DND-41 (cell line): Measurements from ENCODE around the gene ZNF23.

ENCODE experiments used
- ATAC-seq: fragments of 200-7000 bp; cut with Tn5 transposase; 3 replicates; pipeline ENCODE4 v1.9.1; 2021; ENCODE audit warnings: low read depth; ENCODE audit not compliant: insufficient read depth
- DNase-seq: peaks from one replicate; pipeline ENCODE4 v3.0.0-alpha.2; 2020
- H2AFZ ChIP-seq: 2 replicates; pipeline ENCODE4 v1.6.0; 2012; ENCODE audit warnings: low read depth, low read length
- H3K27ac ChIP-seq: 2 replicates; pipeline ENCODE4 v1.5.1; 2012; ENCODE audit warnings: low read length, inconsistent platforms
- H3K27me3 ChIP-seq: fragments of 200-600 bp; sonication (generic); 2 replicates; pipeline ENCODE4 v1.6.0; 2012; ENCODE audit warnings: low read length, mild to moderate bottlenecking, inconsistent platforms; ENCODE audit not compliant: insufficient read depth, poor library complexity
- H3K36me3 ChIP-seq: 2 replicates; pipeline ENCODE4 v1.5.1; 2012; ENCODE audit warnings: low read length, inconsistent platforms; ENCODE audit not compliant: insufficient read depth
- H3K4me1 ChIP-seq: 2 replicates; pipeline ENCODE4 v1.5.1; 2012; ENCODE audit warnings: mild to moderate bottlenecking, low read length; ENCODE audit not compliant: insufficient read depth
- H3K4me2 ChIP-seq: 2 replicates; pipeline ENCODE4 v1.6.0; 2012; ENCODE audit warnings: mild to moderate bottlenecking, moderate library complexity, low read length, inconsistent platforms; ENCODE audit not compliant: insufficient read depth
- H3K4me3 ChIP-seq, 2 experiments: fragments of 200-600 bp in 1 of 2; shearing (Covaris generic) in 1 of 2; 2 replicates each; pipeline ENCODE4 v1.5.1; 2012 to 2016; ENCODE audit warnings: inconsistent platforms in 2 of 2, low read length in 2 of 2, mild to moderate bottlenecking in 2 of 2, low read depth in 1 of 2, moderate library complexity in 1 of 2
- H3K79me2 ChIP-seq: 2 replicates; pipeline ENCODE4 v1.6.0; 2012; ENCODE audit warnings: low read length, inconsistent platforms; ENCODE audit not compliant: insufficient read depth
- H3K9ac ChIP-seq: 2 replicates; pipeline ENCODE4 v1.6.0; 2012; ENCODE audit warnings: low read depth, mild to moderate bottlenecking, inconsistent platforms, low read length, moderate library complexity
- H3K9me3 ChIP-seq: 2 replicates; pipeline ENCODE4 v1.5.1; 2012; ENCODE audit warnings: low read length, moderate library complexity, mild to moderate bottlenecking, inconsistent platforms; ENCODE audit not compliant: insufficient read depth, severe bottlenecking
- H4K20me1 ChIP-seq: 2 replicates; pipeline ENCODE4 v1.6.0; 2012; ENCODE audit warnings: low read length; ENCODE audit not compliant: insufficient read depth
- EZH2 ChIP-seq: IDR thresholded peaks from 3 replicates; pipeline ENCODE4 v1.6.1; 2012; ENCODE audit warnings: borderline replicate concordance, low read depth, mild to moderate bottlenecking, moderate library complexity, low read length, inconsistent platforms; ENCODE audit not compliant: severe bottlenecking
- TF ChIP-seq, protein P1 (sequence below): IDR thresholded peaks from 2 replicates; pipeline ENCODE4 v1.5.1; 2012; ENCODE audit warnings: borderline replicate concordance, low read length, moderate library complexity, mild to moderate bottlenecking; ENCODE audit not compliant: poor library complexity, severe bottlenecking; ENCODE audit errors: extremely low read depth

The ZNF23 gene

DNA sequence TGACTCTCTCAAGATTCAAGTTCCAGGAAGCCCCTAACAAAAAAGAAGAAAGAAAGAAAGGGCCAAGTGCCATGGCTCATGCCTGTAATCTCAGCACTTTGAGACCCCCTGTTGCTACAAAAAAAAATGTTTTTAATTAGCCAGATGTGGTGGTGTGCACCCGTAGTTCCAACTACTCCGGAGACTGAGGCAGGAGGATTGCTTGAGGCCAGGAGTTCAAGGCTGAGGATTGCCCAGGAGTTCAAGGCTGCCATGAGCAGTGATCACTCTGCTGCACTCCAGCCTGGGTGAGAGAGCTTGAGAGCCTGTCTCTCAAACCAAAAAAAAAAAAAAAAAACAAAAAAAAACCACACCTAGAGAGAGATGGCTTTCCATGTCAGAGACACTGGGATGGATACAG lies 39.0 kb downstream of the ZNF23 start:
- ATAC-seq: no peak
- Histone ChIP-seq H3K4me1 (no peaks in the 10 kb centered on the region), H3K9ac (no peak overlapping the region), H3K4me3 (no peak overlapping the region), H3K4me2 (no peak overlapping the region), H2AFZ (no peak overlapping the region), H3K9me3 (no peaks in the 10 kb centered on the region), H3K27me3 (no peaks in the 10 kb centered on the region), H4K20me1 (no peaks in the 10 kb centered on the region), H3K27ac (no peak overlapping the region), H3K79me2 (no peaks in the 10 kb centered on the region), H3K36me3 (no peaks in the 10 kb centered on the region)
- DNase-seq: no peak
- TF ChIP-seq, protein P1, sequence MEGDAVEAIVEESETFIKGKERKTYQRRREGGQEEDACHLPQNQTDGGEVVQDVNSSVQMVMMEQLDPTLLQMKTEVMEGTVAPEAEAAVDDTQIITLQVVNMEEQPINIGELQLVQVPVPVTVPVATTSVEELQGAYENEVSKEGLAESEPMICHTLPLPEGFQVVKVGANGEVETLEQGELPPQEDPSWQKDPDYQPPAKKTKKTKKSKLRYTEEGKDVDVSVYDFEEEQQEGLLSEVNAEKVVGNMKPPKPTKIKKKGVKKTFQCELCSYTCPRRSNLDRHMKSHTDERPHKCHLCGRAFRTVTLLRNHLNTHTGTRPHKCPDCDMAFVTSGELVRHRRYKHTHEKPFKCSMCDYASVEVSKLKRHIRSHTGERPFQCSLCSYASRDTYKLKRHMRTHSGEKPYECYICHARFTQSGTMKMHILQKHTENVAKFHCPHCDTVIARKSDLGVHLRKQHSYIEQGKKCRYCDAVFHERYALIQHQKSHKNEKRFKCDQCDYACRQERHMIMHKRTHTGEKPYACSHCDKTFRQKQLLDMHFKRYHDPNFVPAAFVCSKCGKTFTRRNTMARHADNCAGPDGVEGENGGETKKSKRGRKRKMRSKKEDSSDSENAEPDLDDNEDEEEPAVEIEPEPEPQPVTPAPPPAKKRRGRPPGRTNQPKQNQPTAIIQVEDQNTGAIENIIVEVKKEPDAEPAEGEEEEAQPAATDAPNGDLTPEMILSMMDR: no peak
- no peak for TF ChIP-seq EZH2

DNA sequence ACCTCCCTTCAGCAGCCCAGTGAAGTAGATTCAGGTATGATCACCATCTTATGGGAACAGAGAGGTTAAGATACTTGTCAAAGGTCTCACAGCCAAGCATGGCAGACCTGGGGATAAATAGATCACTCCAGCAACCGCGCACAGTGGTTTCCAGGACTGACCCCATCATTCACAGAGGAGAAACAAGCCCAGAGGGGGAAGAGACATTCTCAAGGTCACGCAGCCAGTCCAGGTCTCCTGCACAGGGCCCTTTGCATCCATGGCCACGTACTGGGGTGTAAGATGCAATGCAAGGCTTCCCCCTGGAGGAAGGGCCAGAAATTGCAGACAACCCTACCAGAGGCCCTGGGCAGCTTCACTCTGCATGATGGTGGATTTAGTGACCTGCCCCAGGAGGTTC lies 40.1 kb downstream of the ZNF23 start:
- Histone ChIP-seq H3K27me3 (no peaks in the 10 kb centered on the region), H3K79me2 (no peaks in the 10 kb centered on the region), H3K9me3 (no peaks in the 10 kb centered on the region), H3K27ac (no peak overlapping the region), H2AFZ (no peak overlapping the region), H3K4me3 (no peak overlapping the region), H3K4me1 (no peaks in the 10 kb centered on the region), H3K36me3 (no peaks in the 10 kb centered on the region), H3K4me2 (no peak overlapping the region), H3K9ac (no peak overlapping the region), H4K20me1 (no peaks in the 10 kb centered on the region)
- TF ChIP-seq, protein P1: peak; percentile 71
- TF ChIP-seq EZH2: no peak
- ATAC-seq (peak; percentile 75), DNase-seq (peak; percentile 55)

DNA sequence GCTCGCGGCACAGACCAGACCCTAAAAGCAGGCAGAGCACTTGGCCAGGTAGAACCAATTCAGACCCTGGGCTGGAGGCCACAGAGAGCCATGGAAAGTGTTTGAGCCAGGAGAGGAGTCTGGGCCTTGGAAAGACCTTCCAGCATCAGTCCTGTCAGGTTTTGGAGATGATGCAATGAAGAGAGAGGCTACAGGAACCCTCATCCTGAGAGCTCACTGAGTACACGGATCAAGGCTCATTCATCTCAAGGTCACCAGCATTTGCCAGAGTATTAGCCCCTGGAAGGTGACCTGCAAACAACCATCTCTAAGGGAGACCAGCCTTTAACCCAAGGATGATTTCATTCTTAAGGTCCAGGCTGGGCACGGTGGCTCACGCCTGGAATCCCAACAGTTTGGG lies 48.0 kb downstream of the ZNF23 start:
- Histone ChIP-seq H2AFZ (no peak overlapping the region), H3K27ac (no peak overlapping the region), H3K4me2 (no peak overlapping the region), H4K20me1 (peaks cover 3% of the 10 kb centered on the region; the same call in 1 of the 2 replicates), H3K27me3 (no peaks in the 10 kb centered on the region), H3K79me2 (no peaks in the 10 kb centered on the region), H3K4me3 (no peak overlapping the region), H3K9me3 (no peaks in the 10 kb centered on the region), H3K4me1 (no peaks in the 10 kb centered on the region), H3K9ac (no peak overlapping the region), H3K36me3 (no peaks in the 10 kb centered on the region)
- DNase-seq (no peak), ATAC-seq (no peak)
- TF ChIP-seq, protein P1: no peak
- TF ChIP-seq EZH2: no peak

DNA sequence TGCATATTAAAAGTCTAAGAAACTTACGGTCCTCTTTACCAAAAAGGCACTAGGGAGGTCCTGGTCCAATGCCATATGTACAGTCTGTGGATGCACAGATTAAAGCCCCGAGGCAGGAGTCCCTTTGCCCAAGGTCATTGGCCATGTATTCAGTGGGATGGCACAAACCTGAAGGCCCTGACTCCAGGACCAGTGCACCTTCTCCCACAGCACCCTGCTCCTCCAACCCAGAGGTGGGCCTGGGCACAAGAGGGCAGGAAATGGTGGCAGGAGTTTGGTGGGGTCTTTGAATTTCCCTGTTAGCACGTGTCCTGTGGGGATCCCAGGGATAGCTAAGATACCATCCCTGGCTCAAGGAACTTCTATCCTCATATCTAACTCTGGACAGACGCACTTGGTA lies 48.7 kb downstream of the ZNF23 start:
- peaks cover 3% of the 10 kb centered on the region; the same call in 1 of the 2 replicates for H4K20me1 ChIP-seq
- H3K27ac ChIP-seq: no peak overlapping the region
- ATAC-seq (no peak), DNase-seq (no peak)
- H3K27me3 ChIP-seq: peaks cover 3% of the 10 kb centered on the region
- H3K9me3 ChIP-seq: no peaks in the 10 kb centered on the region
- TF ChIP-seq, protein P1: no peak
- no peak for TF ChIP-seq EZH2
- no peak overlapping the region for H3K4me2 ChIP-seq
- H2AFZ ChIP-seq: no peak overlapping the region
- H3K79me2 ChIP-seq: no peaks in the 10 kb centered on the region
- no peaks in the 10 kb centered on the region for H3K4me1 ChIP-seq
- H3K4me3 ChIP-seq: no peak overlapping the region
- no peak overlapping the region for H3K9ac ChIP-seq
- no peaks in the 10 kb centered on the region for H3K36me3 ChIP-seq
